ENCODE measurements around the gene RRP12. TPM values are rescaled to one million over a fixed set of nuclear protein-coding genes. Genes with fewer than 3 reads are reported as not detected.
A peak's percentile ranks its signal among the peaks of the same experiment; 100 is the strongest.

Gene RRP12
- total RNA-seq, 6 experiments from 2014 or later: 37.3 to 46.6 (median 42.2) TPM

- no peaks in the 10 kb centered on the region for H3K36me3 Mint-ChIP-seq (ENCODE audit: low read depth)
- peaks cover 18% of the 10 kb centered on the region for H3K27me3 Mint-ChIP-seq (ENCODE audit: insufficient read depth)
- peaks cover 40% of the 10 kb centered on the region for H3K4me1 Mint-ChIP-seq (ENCODE audit: low read depth)
- peak; percentile 80 for DNase-seq
- peak within 1 kb of the TSS; percentile 88 for H3K4me3 Mint-ChIP-seq
- no peak for TF ChIP-seq CTCF (IDR thresholded peaks at IDR 0.05)
- H3K9me3 Mint-ChIP-seq: no peaks in the 10 kb centered on the region
- H3K27ac Mint-ChIP-seq: peak within 1 kb of the TSS; percentile 90
Measured at GRCh38 chr10:97334370-97335175, 66.6 kb downstream of the RRP12 start, which contains the start of gene FRAT2. Gene FRAT2, minus strand, starts transcription at chr10:97334729. Its CDS starts 157 bp downstream, at chr10:97334572.

- no peaks in the 10 kb centered on the region for H3K36me3 Mint-ChIP-seq (ENCODE audit: low read depth)
- TF ChIP-seq CTCF (IDR thresholded peaks at IDR 0.05): no peak
- H3K27ac Mint-ChIP-seq: peak overlapping the region; percentile 90
- H3K4me1 Mint-ChIP-seq (ENCODE audit: low read depth): peaks cover 43% of the 10 kb centered on the region
- peak overlapping the region; percentile 88 for H3K4me3 Mint-ChIP-seq
- peaks cover 15% of the 10 kb centered on the region for H3K27me3 Mint-ChIP-seq (ENCODE audit: insufficient read depth)
- peak; percentile 29 for DNase-seq
- no peaks in the 10 kb centered on the region for H3K9me3 Mint-ChIP-seq
Measured at GRCh38 chr10:97333601-97334369, 67.4 kb downstream of the RRP12 start.

- H3K4me3 Mint-ChIP-seq: peak overlapping the region; percentile 88
- H3K36me3 Mint-ChIP-seq (ENCODE audit: low read depth): no peaks in the 10 kb centered on the region
- H3K9me3 Mint-ChIP-seq: no peaks in the 10 kb centered on the region
- peak; percentile 20 for DNase-seq
- TF ChIP-seq CTCF (IDR thresholded peaks at IDR 0.05): peak; percentile 32; the same call in 1 of the 2 replicates
- H3K27me3 Mint-ChIP-seq (ENCODE audit: insufficient read depth): peaks cover 13% of the 10 kb centered on the region
- peaks cover 45% of the 10 kb centered on the region for H3K4me1 Mint-ChIP-seq (ENCODE audit: low read depth)
- peak overlapping the region; percentile 90 for H3K27ac Mint-ChIP-seq
Measured at GRCh38 chr10:97333351-97333600, 67.9 kb downstream of the RRP12 start.

- TF ChIP-seq CTCF (IDR thresholded peaks at IDR 0.05): peak; percentile 43; the same call in 1 of the 2 replicates
Measured at GRCh38 chr10:97332591-97333350, 68.4 kb downstream of the RRP12 start.

GRCh38 chr10:97331153-97331703, 69.9 kb downstream of the RRP12 start:
- Mint-ChIP-seq H3K9me3 (no peaks in the 10 kb centered on the region), H3K27ac (peak overlapping the region; percentile 44; the same call in 1 of the 2 replicates), H3K4me1 (ENCODE audit: low read depth) (peaks cover 36% of the 10 kb centered on the region), H3K4me3 (peak overlapping the region; percentile 27), H3K27me3 (ENCODE audit: insufficient read depth) (peaks cover 7% of the 10 kb centered on the region; the same call in 1 of the 2 replicates), H3K36me3 (ENCODE audit: low read depth) (no peaks in the 10 kb centered on the region)
- no peak for DNase-seq
- TF ChIP-seq CTCF (IDR thresholded peaks at IDR 0.05): no peak

More at GRCh38 chr10:97332591-97333350, 68.4 kb downstream of the RRP12 start:
- no peaks in the 10 kb centered on the region for H3K9me3 Mint-ChIP-seq
- peak; percentile 85 for DNase-seq
- H3K4me3 Mint-ChIP-seq: peak overlapping the region; percentile 88
- H3K27ac Mint-ChIP-seq: peak overlapping the region; percentile 90
- H3K4me1 Mint-ChIP-seq (ENCODE audit: low read depth): peaks cover 43% of the 10 kb centered on the region
- H3K27me3 Mint-ChIP-seq (ENCODE audit: insufficient read depth): peaks cover 9% of the 10 kb centered on the region; the same call in 1 of the 2 replicates
- H3K36me3 Mint-ChIP-seq (ENCODE audit: low read depth): no peaks in the 10 kb centered on the region

Data from HFFc6 (cell line).